GM12801 (cell line): ENCODE data around the gene RAB3GAP1.

Experiments used
- TF ChIP-seq, protein P1 (sequence below): IDR thresholded peaks from one replicate; pipeline ENCODE4 v1.5.1; 2011; ENCODE audit warnings: control low read depth; ENCODE audit not compliant: insufficient read length; ENCODE audit errors: extremely low read depth

The RAB3GAP1 gene

DNA sequence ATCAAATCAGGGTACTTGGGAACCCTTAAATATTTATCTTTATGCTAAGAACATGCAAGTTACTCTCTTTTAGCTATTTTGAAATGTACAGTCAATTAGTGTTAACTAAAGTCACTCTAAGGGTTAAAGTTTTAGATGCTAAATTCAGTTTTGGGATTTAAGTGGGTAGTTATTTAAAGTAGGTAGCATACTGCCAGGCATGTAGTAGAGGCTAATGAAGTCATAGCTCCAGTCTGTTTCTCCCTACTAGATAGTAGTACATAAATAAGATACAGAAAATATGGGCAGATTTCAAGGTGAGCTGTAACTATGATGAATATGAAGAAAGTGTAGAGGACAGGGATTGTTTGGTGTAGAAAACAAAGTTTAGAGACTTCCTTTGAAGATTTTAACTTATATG is 7.5 kb downstream of the RAB3GAP1 start:
- TF ChIP-seq, protein P1, sequence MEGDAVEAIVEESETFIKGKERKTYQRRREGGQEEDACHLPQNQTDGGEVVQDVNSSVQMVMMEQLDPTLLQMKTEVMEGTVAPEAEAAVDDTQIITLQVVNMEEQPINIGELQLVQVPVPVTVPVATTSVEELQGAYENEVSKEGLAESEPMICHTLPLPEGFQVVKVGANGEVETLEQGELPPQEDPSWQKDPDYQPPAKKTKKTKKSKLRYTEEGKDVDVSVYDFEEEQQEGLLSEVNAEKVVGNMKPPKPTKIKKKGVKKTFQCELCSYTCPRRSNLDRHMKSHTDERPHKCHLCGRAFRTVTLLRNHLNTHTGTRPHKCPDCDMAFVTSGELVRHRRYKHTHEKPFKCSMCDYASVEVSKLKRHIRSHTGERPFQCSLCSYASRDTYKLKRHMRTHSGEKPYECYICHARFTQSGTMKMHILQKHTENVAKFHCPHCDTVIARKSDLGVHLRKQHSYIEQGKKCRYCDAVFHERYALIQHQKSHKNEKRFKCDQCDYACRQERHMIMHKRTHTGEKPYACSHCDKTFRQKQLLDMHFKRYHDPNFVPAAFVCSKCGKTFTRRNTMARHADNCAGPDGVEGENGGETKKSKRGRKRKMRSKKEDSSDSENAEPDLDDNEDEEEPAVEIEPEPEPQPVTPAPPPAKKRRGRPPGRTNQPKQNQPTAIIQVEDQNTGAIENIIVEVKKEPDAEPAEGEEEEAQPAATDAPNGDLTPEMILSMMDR, result no peak

DNA sequence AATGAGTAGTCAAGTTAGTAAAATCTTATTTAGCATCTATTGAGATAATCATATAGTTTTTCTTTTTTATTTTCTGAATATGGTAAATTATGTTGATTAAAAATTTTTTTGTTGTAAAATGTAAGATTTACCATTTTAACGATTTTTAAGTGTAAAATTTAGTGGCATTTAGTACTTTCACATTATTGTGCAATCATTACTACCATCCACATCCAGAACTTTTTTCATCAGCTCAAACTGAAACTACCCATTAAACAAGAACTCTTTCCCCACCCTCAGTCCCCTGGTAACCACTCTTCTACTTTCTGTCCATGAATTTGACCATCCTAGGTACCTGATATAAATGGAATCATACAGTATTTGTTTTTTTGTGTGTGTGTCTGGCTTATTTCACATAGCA is 11.1 kb downstream of the RAB3GAP1 start:
- TF ChIP-seq, protein P1, result no peak

DNA sequence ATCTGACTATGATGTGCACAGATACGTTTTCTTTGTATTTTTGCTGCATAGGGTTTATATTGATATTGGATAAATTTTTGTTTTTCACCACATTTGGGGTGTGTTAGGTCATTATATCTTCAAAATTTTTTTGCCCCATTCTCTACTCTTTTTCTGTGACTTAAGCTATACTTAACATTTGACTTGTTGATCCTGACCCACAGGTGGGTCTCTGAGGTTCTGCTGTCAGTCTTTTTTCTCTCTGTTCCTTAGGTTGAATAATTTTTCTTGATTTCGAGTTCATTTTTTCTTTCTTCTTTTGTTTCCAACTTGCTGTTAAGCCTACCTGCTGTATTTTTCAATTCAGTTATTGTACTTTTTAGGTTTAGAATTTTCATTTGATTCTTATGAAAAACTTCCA is 12.1 kb downstream of the RAB3GAP1 start:
- TF ChIP-seq, protein P1, result no peak

DNA sequence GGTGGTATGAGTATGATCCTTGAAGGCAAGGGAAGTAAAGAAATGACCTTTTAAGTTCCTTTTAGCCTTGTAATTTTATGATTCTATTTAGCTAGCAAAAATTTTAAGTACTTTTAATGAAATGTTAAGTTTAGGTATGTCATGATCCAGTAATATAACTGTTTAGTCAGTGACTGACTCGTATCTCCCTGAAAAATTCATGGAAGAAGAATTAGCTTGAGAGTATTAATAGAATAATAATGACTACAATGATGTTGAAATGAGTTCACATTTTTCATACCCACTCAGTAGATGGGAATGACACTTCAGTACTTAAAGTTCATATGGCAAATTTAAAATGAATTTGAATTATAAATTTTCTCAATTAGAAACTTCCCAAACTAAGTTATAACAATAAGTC is 14.6 kb downstream of the RAB3GAP1 start:
- TF ChIP-seq, protein P1, result no peak

DNA sequence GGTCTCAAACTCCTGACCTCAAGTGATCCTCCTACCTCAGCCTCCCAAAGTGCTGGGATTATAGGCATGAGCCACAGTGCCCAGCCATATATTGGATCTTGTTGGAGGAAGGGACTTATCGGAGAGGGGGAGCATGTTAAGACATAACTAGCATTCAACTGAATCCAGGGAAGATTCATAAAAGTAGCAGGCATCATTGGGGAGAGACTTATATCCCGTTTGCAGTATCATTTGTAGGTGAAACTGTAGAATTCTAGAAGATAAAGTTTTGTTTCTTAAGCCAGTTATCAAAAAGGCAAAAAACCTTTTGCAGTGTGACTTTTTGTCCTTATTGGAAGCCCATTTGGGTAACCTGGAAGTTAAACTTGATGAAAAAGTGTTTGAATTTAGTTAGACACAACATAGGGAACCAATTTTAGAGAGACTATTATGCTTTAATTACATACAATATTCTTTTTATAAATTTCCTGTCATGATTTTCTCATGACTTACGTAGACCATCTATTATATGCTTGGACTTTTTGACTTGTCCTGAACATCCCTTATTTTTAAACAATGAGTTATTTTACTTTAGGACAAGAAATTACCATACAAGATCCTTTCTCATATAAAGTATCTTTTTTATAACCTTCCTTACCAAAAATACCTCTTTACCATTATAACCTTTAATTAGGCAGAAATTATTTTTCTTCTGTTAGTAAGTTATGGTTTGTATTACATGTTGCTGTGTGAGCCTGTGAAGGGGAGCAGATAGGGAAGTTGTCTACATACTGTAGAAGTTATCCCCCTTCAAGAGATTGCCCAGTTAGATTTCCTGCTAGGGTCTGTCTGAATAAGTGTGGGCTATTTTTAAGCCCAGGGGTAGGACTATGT is 20.3 kb downstream of the RAB3GAP1 start:
- TF ChIP-seq, protein P1, result no peak

DNA sequence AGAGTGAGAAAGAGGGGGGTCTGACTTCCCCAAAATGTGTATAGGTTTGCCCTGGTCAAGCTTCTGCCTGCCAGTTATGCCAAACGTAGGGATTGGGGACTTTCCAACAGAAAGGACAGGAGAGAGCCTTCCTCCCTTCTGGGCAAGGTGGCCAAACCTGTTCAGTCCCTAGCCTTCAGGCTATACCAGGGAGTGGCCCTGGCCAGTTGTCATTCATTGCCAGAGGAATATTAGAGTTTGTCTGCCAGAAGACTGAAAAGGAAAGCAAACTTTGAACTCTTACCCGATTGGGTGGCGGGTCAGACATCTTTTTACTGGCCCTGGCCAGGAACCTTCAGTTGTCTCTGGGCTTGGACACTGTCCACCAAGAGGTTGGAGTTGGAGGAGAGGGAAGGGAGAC is 22.1 kb downstream of the RAB3GAP1 start:
- TF ChIP-seq, protein P1, result no peak

DNA sequence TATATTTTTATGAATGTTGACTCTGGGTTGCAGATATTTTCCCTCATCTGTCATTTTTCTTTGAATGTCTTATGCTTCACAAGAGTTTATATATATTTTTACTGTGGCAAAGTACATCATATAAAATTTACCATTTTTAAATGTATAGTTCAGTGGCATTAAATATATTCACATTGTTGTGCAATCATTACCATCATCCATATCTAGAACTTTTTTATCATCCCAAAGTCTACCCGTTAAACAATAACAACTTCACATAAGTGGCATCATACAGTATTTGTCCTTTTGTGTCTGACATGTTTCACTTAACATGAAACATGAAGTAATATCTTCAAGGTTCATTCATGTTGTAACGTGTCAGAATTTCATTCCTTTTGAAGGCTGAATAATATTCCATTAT is 24.5 kb downstream of the RAB3GAP1 start:
- TF ChIP-seq, protein P1, result no peak
